Sigmoid colon (tissue), 4 donors: ENCODE data around the gene ADCY5.

Experiments
- CTCF ChIP-seq, 4 experiments: fragments of 450-650 bp in 3 of 4; fragments of 200-600 bp in 1 of 4; IDR thresholded peaks; one replicate each; pipeline ENCODE4 v1.5.1; 2016 to 2019; ENCODE audit warnings: antibody characterized with exemption in 4 of 4, mild to moderate bottlenecking in 3 of 4, moderate library complexity in 2 of 4
- POLR2AphosphoS5 ChIP-seq, 4 donors: sonication (generic); formaldehyde crosslinking; IDR thresholded peaks; one replicate each; pipeline ENCODE4 v1.6.1; 2017; ENCODE audit warnings: antibody characterized with exemption in 4 of 4

GRCh38 chr3:123343296-123344174 lies 105.4 kb downstream of the ADCY5 start:
- TF ChIP-seq CTCF (IDR thresholded peaks at IDR 0.05) (no peak), POLR2AphosphoS5 (IDR thresholded peaks at IDR 0.05) (no peak)
